SK-N-SH (cell line): Measurements from ENCODE around the gene PLCG1. TPM values are rescaled to one million over a fixed set of nuclear protein-coding genes. Genes with fewer than 3 reads are reported as not detected.
A peak's percentile ranks its signal among the peaks of the same experiment; 100 is the strongest.

Experiments used
- CTCF ChIA-PET: fragments of 300-600, 350-600 bp; formaldehyde crosslinking; extraction: SDS; loops from one replicate; lab custom pipeline; 2021; lab: Yijun Ruan, JAX
- POLR2A ChIA-PET: fragments of 350-600 bp; sonication (Branson Sonifier 250); formaldehyde crosslinking; extraction: SDS; loops from one replicate; lab custom pipeline; 2020; ENCODE audit warnings: antibody characterized with exemption, inconsistent platforms; lab: Yijun Ruan, JAX
- DNase-seq: peaks from one replicate; pipeline ENCODE4 v3.0.0; 2012
- H2AFZ ChIP-seq: fragments of 200-600 bp; sonication (generic); 2 replicates; pipeline ENCODE4 v1.8.1; 2016; ENCODE audit warnings: antibody characterized with exemption, mild to moderate bottlenecking, low read depth
- H3F3A ChIP-seq: fragments of 200-600 bp; sonication (generic); replicated peaks from 2 replicates; pipeline ENCODE3; 2016; ENCODE audit warnings: antibody characterized with exemption, mild to moderate bottlenecking; ENCODE audit not compliant: insufficient read depth
- H3K27ac ChIP-seq, 2 experiments: fragments of 200-500 bp in 1 of 2; fragments of 200-600 bp in 1 of 2; sonication (Bioruptor generic) in 1 of 2; sonication (generic), shearing (Covaris generic) in 1 of 2; 2 replicates each; pipeline versions ENCODE4 v1.5.1 to v1.6.1; 2014 to 2016; ENCODE audit warnings: low read depth in 2 of 2, inconsistent platforms in 1 of 2, low read length in 1 of 2, mild to moderate bottlenecking in 1 of 2, mixed read lengths in 1 of 2
- H3K27me3 ChIP-seq: fragments of 200-600 bp; sonication (generic), shearing (Covaris generic); 2 replicates; pipeline ENCODE4 v1.6.1; 2016; ENCODE audit warnings: mixed run types; ENCODE audit not compliant: insufficient read depth
- H3K36me3 ChIP-seq, 2 experiments: fragments of 200-500 bp in 1 of 2; fragments of 200-600 bp in 1 of 2; sonication (Bioruptor generic) in 1 of 2; sonication (generic) in 1 of 2; replicated peaks in 1 of 2; 2 replicates each; pipeline versions ENCODE3 to v1.5.1; 2014 to 2016; ENCODE audit warnings: low read length in 1 of 2, mild to moderate bottlenecking in 1 of 2; ENCODE audit not compliant: insufficient read depth in 2 of 2, control insufficient read depth in 1 of 2
- H3K4me1 ChIP-seq, 2 experiments: fragments of 200-500 bp in 1 of 2; fragments of 200-600 bp in 1 of 2; sonication (Bioruptor generic) in 1 of 2; sonication (generic), shearing (Covaris generic) in 1 of 2; 2 replicates each; pipeline versions ENCODE4 v1.5.1 to v1.6.1; 2014 to 2016; ENCODE audit warnings: low read depth in 1 of 2, low read length in 1 of 2, mixed run types in 1 of 2; ENCODE audit not compliant: insufficient read depth in 2 of 2, control insufficient read depth in 1 of 2
- H3K4me2 ChIP-seq: fragments of 200-600 bp; sonication (generic), shearing (Covaris generic); 2 replicates; pipeline ENCODE4 v1.6.1; 2017; ENCODE audit warnings: mixed run types
- H3K4me3 ChIP-seq, 2 experiments: fragments of 200-500 bp in 1 of 2; fragments of 200-600 bp in 1 of 2; sonication (Bioruptor generic) in 1 of 2; sonication (generic), shearing (Covaris generic) in 1 of 2; 2 replicates each; pipeline versions ENCODE4 v1.5.1 to v1.8.1; 2014 to 2016; ENCODE audit warnings: low read depth in 2 of 2, inconsistent platforms in 1 of 2, low read length in 1 of 2, mild to moderate bottlenecking in 1 of 2, mixed read lengths in 1 of 2, moderate library complexity in 1 of 2
- H3K79me2 ChIP-seq: fragments of 200-600 bp; sonication (generic); 2 replicates; pipeline ENCODE4 v1.8.1; 2017; ENCODE audit warnings: mild to moderate bottlenecking; ENCODE audit not compliant: insufficient read depth
- H3K9ac ChIP-seq: fragments of 200-600 bp; sonication (generic); 2 replicates; pipeline ENCODE4 v1.6.1; 2017; ENCODE audit warnings: mixed run types
- H3K9me2 ChIP-seq: fragments of 200-600 bp; sonication (generic); 2 replicates; pipeline ENCODE4 v1.6.1; 2017; ENCODE audit warnings: mixed run types
- H3K9me3 ChIP-seq: fragments of 200-600 bp; sonication (generic); 2 replicates; pipeline ENCODE4 v1.6.1; 2017; ENCODE audit warnings: mixed run types, mild to moderate bottlenecking, moderate library complexity
- H4K20me1 ChIP-seq: fragments of 200-600 bp; sonication (generic); 2 replicates; pipeline ENCODE4 v1.6.1; 2017; ENCODE audit warnings: mild to moderate bottlenecking, mixed run types; ENCODE audit not compliant: insufficient read depth
- EZH2phosphoT487 ChIP-seq: fragments of 200-600 bp; sonication (generic); IDR thresholded peaks from 2 replicates; pipeline ENCODE4 v1.6.1; 2017; ENCODE audit warnings: low read depth, mixed run types, mild to moderate bottlenecking, antibody characterized with exemption, moderate library complexity, borderline replicate concordance
- FOXM1 ChIP-seq: IDR thresholded peaks from 2 replicates; pipeline ENCODE4 v1.4.0; 2012; ENCODE audit warnings: low read depth, mild to moderate bottlenecking
- GATA2 ChIP-seq: sonication (generic); formaldehyde crosslinking; IDR thresholded peaks from 2 replicates; pipeline ENCODE4 v1.5.0; 2020; ENCODE audit warnings: mild to moderate bottlenecking, missing genetic modification reagents
- JUND ChIP-seq: IDR thresholded peaks from 2 replicates; pipeline ENCODE4 v1.4.0; 2012
- MXI1 ChIP-seq: IDR thresholded peaks from 2 replicates; pipeline ENCODE4 v1.6.1; 2012; ENCODE audit warnings: mild to moderate bottlenecking, low read depth, low read length, improper control_type of control experiment
- POLR2AphosphoS5 ChIP-seq: IDR thresholded peaks from 2 replicates; pipeline ENCODE4 v1.6.1; 2012; ENCODE audit warnings: low read depth, low read length
- RAD21 ChIP-seq: IDR thresholded peaks from 2 replicates; pipeline ENCODE4 v1.6.1; 2012; ENCODE audit warnings: mild to moderate bottlenecking, low read length
- RFX5 ChIP-seq: IDR thresholded peaks from 2 replicates; pipeline ENCODE4 v1.6.1; 2012; ENCODE audit warnings: mild to moderate bottlenecking, improper control_type of control experiment, low read length
- TEAD4 ChIP-seq: IDR thresholded peaks from 2 replicates; pipeline ENCODE4 v1.4.0; 2012; ENCODE audit warnings: mild to moderate bottlenecking, borderline replicate concordance; ENCODE audit not compliant: insufficient read depth
- USF1 ChIP-seq: IDR thresholded peaks from 2 replicates; pipeline ENCODE4 v1.4.0; 2012; ENCODE audit warnings: low read depth, borderline replicate concordance
- YY1 ChIP-seq: IDR thresholded peaks from 2 replicates; pipeline ENCODE4 v1.4.0; 2012; ENCODE audit warnings: low read depth, mild to moderate bottlenecking
- whole genome bisulfite sequencing: methylation state at CpG from one replicate; pipeline ENCODE4 v1.1.6; 2017; ENCODE audit warnings: low lambda C conversion rate; 5-methylcytosine and 5-hydroxymethylcytosine counted together
- polyA plus RNA-seq, 3 experiments: library from polyadenylated mRNA; depleted of rRNA; stranded (reverse); fragments of >200 nt; gene quantifications; 2 replicates each; pipeline ENCODE4 v1.2.3, GENCODE V29; 2012
- TF ChIP-seq, protein P1 (sequence below): fragments of 150-350 bp; IDR thresholded peaks from 2 replicates; pipeline ENCODE4 v1.6.1; 2017; ENCODE audit warnings: antibody characterized with exemption, low read length, low read depth, borderline replicate concordance
- TF ChIP-seq, protein P2 (sequence below): fragments of 200-600 bp; sonication (generic); IDR thresholded peaks from 2 replicates; pipeline ENCODE4 v1.6.1; 2017; ENCODE audit warnings: antibody characterized with exemption, mild to moderate bottlenecking, moderate library complexity
- TF ChIP-seq, protein P3 (sequence below): IDR thresholded peaks from 2 replicates; pipeline ENCODE4 v1.6.1; 2012; ENCODE audit warnings: mild to moderate bottlenecking, low read depth, low read length, moderate library complexity

PLCG1 gene
- polyA plus RNA-seq, 1 of the 3 experiments (the other 2 are of a cell fraction) = 81.4 TPM

DNA sequence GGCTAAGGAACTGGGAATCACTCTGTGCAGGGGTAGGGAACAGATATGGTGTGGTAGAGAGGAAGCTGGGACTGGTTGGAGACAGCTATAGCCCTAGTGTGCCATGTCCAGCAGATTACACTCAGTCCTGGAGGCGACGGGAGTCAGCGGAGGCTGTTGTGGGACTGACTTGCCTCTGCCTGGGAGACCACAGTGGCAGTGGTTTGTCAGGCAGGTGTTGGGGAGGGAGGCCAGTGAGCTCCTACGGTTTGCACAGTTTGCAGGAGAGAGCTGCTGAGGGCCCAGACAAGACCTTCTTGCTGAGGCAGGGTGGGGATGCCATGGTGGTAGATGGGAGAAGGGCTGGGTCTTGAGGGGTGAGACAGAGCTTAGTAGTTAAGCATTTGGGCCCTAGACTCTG, 4.9 kb downstream of the PLCG1 start:
- H3K9ac ChIP-seq = no peak overlapping the region
- no peak overlapping the region for H2AFZ ChIP-seq
- H3K79me2 ChIP-seq = peaks cover 99% of the 10 kb centered on the region
- peaks cover 91% of the 10 kb centered on the region for H4K20me1 ChIP-seq
- H3K9me2 ChIP-seq = no peaks in the 10 kb centered on the region
- TF ChIP-seq MXI1 (no peak), RAD21 (no peak), POLR2AphosphoS5 (no peak), EZH2phosphoT487 (no peak), TEAD4 (no peak)
- TF ChIP-seq, protein P1, sequence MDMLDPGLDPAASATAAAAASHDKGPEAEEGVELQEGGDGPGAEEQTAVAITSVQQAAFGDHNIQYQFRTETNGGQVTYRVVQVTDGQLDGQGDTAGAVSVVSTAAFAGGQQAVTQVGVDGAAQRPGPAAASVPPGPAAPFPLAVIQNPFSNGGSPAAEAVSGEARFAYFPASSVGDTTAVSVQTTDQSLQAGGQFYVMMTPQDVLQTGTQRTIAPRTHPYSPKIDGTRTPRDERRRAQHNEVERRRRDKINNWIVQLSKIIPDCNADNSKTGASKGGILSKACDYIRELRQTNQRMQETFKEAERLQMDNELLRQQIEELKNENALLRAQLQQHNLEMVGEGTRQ = no peak
- H3K4me3 ChIP-seq = no peak overlapping the region
- no peak for DNase-seq
- no peak overlapping the region; a peak in 1 of 4 replicates for H3K27ac ChIP-seq
- WGBS = 100% methylated on average over 2 of the region's 4 CpGs
- H3F3A ChIP-seq = no peaks in the 10 kb centered on the region
- H3K27me3 ChIP-seq = no peaks in the 10 kb centered on the region
- H3K4me2 ChIP-seq = no peak overlapping the region
- ChIA-PET CTCF (interaction anchor here (0.6 to 2.7 kb wide), 4 partner anchors 26 to 198 kb away, joined by 3 to 11 read pairs (median 4); partner anchors contain the start of gene LPIN3), POLR2A (no interaction called here)
- H3K4me1 ChIP-seq = peaks cover 9 to 51% of the 10 kb centered on the region in 2 experiments; a peak in 3 of 4 replicates
- no peaks in the 10 kb centered on the region for H3K9me3 ChIP-seq
- H3K36me3 ChIP-seq = peaks cover 5 to 6% of the 10 kb centered on the region in 2 experiments

DNA sequence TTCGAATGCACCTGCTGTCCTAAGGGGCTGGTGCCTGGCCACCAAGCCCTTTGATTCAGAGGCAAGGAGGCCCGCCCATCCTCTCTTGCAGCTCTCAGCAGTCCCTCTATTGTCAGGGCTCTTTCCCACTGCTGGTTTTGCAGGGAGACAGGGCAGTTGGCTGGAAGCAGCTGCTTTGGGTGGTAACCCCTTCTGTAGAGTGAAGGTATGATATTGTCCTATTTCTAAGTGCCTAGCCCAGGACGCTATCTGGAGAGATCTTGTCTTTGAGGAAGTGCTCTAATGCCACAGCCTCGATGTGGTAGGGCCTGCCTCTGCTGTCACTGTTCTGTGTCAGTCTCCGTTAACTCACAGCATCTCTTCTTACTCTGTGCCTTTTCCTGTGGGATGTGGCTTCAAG, 5.6 kb downstream of the PLCG1 start:
- Histone ChIP-seq H3F3A (no peaks in the 10 kb centered on the region), H3K79me2 (peaks cover 100% of the 10 kb centered on the region), H3K36me3 (peaks cover 5 to 6% of the 10 kb centered on the region in 2 experiments), H4K20me1 (peaks cover 98% of the 10 kb centered on the region), H3K4me1 (peaks cover 9 to 52% of the 10 kb centered on the region in 2 experiments; a peak in 3 of 4 replicates), H3K9ac (no peak overlapping the region), H3K4me3 (no peak overlapping the region), H3K4me2 (peak overlapping the region; percentile 37; the same call in 1 of the 2 replicates), H3K9me2 (no peaks in the 10 kb centered on the region), H3K9me3 (no peaks in the 10 kb centered on the region), H2AFZ (no peak overlapping the region), H3K27me3 (no peaks in the 10 kb centered on the region), H3K27ac (no peak overlapping the region; a peak in 1 of 4 replicates)
- 73% methylated on average over 5 of the region's 5 CpGs for WGBS
- no peak for DNase-seq
- TF ChIP-seq TEAD4 (no peak), GATA2 (CRISPR knock-in tag) (0 out of 2 replicates have a peak, but pooled peaks have one; percentile 10)
- POLR2A ChIA-PET = no interaction called here
- CTCF ChIA-PET = interaction anchor here (0.6 to 1.7 kb wide), 5 partner anchors 25 to 198 kb away, joined by 3 to 5 read pairs (median 4); partner anchors contain the start of gene LPIN3

- Histone ChIP-seq H3K9ac (no peak overlapping the region), H3K9me2 (no peaks in the 10 kb centered on the region), H3K27me3 (no peaks in the 10 kb centered on the region), H3K36me3 (peaks cover 5 to 6% of the 10 kb centered on the region in 2 experiments), H3K79me2 (peaks cover 100% of the 10 kb centered on the region), H3K27ac (no peak overlapping the region; a peak in 1 of 4 replicates), H3K4me3 (no peak overlapping the region), H2AFZ (no peak overlapping the region), H3K9me3 (no peaks in the 10 kb centered on the region), H3K4me2 (peak overlapping the region; percentile 37; the same call in 1 of the 2 replicates), H4K20me1 (peaks cover 100% of the 10 kb centered on the region), H3F3A (no peaks in the 10 kb centered on the region), H3K4me1 (peaks cover 9 to 56% of the 10 kb centered on the region in 2 experiments; a peak in 3 of 4 replicates)
- 67% methylated on average over 2 of the region's 2 CpGs for WGBS
- CTCF ChIA-PET = interaction anchor here (1.2 to 1.7 kb wide), 3 partner anchors 30 to 197 kb away, joined by 3 to 5 read pairs (median 5); partner anchors contain the start of gene LPIN3
- POLR2A ChIA-PET = no interaction called here
- no peak for DNase-seq
- no peak for TF ChIP-seq JUND
- no peak for TF ChIP-seq USF1
- no peak for TF ChIP-seq EZH2phosphoT487
- TF ChIP-seq RFX5 = no peak
- TF ChIP-seq, protein P2, sequence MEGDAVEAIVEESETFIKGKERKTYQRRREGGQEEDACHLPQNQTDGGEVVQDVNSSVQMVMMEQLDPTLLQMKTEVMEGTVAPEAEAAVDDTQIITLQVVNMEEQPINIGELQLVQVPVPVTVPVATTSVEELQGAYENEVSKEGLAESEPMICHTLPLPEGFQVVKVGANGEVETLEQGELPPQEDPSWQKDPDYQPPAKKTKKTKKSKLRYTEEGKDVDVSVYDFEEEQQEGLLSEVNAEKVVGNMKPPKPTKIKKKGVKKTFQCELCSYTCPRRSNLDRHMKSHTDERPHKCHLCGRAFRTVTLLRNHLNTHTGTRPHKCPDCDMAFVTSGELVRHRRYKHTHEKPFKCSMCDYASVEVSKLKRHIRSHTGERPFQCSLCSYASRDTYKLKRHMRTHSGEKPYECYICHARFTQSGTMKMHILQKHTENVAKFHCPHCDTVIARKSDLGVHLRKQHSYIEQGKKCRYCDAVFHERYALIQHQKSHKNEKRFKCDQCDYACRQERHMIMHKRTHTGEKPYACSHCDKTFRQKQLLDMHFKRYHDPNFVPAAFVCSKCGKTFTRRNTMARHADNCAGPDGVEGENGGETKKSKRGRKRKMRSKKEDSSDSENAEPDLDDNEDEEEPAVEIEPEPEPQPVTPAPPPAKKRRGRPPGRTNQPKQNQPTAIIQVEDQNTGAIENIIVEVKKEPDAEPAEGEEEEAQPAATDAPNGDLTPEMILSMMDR = no peak
- no peak for TF ChIP-seq YY1
- no peak for TF ChIP-seq FOXM1
- TF ChIP-seq, protein P3, sequence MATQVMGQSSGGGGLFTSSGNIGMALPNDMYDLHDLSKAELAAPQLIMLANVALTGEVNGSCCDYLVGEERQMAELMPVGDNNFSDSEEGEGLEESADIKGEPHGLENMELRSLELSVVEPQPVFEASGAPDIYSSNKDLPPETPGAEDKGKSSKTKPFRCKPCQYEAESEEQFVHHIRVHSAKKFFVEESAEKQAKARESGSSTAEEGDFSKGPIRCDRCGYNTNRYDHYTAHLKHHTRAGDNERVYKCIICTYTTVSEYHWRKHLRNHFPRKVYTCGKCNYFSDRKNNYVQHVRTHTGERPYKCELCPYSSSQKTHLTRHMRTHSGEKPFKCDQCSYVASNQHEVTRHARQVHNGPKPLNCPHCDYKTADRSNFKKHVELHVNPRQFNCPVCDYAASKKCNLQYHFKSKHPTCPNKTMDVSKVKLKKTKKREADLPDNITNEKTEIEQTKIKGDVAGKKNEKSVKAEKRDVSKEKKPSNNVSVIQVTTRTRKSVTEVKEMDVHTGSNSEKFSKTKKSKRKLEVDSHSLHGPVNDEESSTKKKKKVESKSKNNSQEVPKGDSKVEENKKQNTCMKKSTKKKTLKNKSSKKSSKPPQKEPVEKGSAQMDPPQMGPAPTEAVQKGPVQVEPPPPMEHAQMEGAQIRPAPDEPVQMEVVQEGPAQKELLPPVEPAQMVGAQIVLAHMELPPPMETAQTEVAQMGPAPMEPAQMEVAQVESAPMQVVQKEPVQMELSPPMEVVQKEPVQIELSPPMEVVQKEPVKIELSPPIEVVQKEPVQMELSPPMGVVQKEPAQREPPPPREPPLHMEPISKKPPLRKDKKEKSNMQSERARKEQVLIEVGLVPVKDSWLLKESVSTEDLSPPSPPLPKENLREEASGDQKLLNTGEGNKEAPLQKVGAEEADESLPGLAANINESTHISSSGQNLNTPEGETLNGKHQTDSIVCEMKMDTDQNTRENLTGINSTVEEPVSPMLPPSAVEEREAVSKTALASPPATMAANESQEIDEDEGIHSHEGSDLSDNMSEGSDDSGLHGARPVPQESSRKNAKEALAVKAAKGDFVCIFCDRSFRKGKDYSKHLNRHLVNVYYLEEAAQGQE = no peak
Measured at GRCh38 chr20:41143354-41143753, 6.0 kb downstream of the PLCG1 start.
